Esophagus squamous epithelium (tissue), 4 donors: ENCODE data around the gene SGMS1.
A peak's percentile ranks its signal among the peaks of the same experiment; 100 is the strongest.

Experiments
- POLR2A ChIP-seq, 4 donors: fragments of 450-650 bp; IDR thresholded peaks; one replicate each; pipeline ENCODE4 v1.6.1; 2017; ENCODE audit warnings: antibody characterized with exemption in 4 of 4, mild to moderate bottlenecking in 4 of 4, moderate library complexity in 3 of 4
- TF ChIP-seq, protein P1 (sequence below), 6 experiments: fragments of 450-650 bp in 4 of 6; fragments of 200-600 bp in 2 of 6; sonication (generic) in 2 of 6; IDR thresholded peaks; one replicate each; pipeline ENCODE4 v1.5.1; 2016 to 2019; ENCODE audit warnings: antibody characterized with exemption in 6 of 6, mild to moderate bottlenecking in 4 of 6, moderate library complexity in 4 of 6

DNA sequence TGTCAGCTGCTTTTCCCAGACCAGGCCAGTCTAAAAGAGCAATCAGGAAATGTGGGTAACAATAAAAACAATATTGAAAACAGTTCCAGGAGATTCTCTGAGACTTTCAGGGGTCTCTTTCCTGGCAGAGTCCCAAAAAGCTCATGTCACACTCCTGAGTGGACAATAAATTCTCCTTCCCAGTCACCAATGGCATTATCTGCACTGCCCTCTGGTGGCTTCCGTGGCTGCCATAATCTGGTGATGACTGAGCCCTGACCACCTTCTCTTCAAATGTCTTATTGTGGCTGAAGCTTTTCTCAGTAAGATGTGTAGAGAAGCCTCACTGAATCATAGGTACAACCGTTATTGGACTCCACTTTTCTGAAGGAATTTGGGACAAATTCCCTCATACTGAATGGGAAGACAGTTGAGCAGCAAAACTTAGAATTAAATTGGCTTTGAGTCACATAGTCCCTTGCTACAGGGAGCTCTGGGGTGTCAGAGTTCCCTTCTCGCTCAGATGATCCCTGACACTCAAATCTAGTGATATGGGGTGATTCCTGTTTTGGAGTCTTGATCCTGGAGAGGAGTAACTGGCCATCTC is 348.0 kb downstream of the SGMS1 start:
- TF ChIP-seq, protein P1, sequence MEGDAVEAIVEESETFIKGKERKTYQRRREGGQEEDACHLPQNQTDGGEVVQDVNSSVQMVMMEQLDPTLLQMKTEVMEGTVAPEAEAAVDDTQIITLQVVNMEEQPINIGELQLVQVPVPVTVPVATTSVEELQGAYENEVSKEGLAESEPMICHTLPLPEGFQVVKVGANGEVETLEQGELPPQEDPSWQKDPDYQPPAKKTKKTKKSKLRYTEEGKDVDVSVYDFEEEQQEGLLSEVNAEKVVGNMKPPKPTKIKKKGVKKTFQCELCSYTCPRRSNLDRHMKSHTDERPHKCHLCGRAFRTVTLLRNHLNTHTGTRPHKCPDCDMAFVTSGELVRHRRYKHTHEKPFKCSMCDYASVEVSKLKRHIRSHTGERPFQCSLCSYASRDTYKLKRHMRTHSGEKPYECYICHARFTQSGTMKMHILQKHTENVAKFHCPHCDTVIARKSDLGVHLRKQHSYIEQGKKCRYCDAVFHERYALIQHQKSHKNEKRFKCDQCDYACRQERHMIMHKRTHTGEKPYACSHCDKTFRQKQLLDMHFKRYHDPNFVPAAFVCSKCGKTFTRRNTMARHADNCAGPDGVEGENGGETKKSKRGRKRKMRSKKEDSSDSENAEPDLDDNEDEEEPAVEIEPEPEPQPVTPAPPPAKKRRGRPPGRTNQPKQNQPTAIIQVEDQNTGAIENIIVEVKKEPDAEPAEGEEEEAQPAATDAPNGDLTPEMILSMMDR (IDR thresholded peaks at IDR 0.05): peak in 5 of 6 experiments; percentile 26 to 55 (median 42)
- TF ChIP-seq POLR2A (IDR thresholded peaks at IDR 0.05): no peak
